H1 (cell line): ENCODE measurements around the gene EFHD1. TPM values are rescaled to one million over a fixed set of nuclear protein-coding genes. Genes with fewer than 3 reads are reported as not detected.

Experiments used
- ATF3 ChIP-seq: IDR thresholded peaks from 2 replicates; pipeline ENCODE4 v1.6.1; 2011; ENCODE audit warnings: low read depth, mild to moderate bottlenecking, low read length; ENCODE audit not compliant: insufficient read depth
- CHD2 ChIP-seq: IDR thresholded peaks from 2 replicates; pipeline ENCODE4 v1.6.1; 2012; ENCODE audit warnings: low read length, improper control_type of control experiment
- CHD7 ChIP-seq: fragments of 300-600 bp; sonication (generic); IDR thresholded peaks from 2 replicates; pipeline ENCODE4 v1.7.1; 2012; ENCODE audit warnings: low read length, moderate library complexity, mild to moderate bottlenecking, inconsistent platforms; ENCODE audit not compliant: insufficient replicate concordance
- EGR1 ChIP-seq: IDR thresholded peaks from 2 replicates; pipeline ENCODE4 v1.6.1; 2011; ENCODE audit warnings: low read depth, low read length, borderline replicate concordance
- EP300 ChIP-seq, 2 experiments: IDR thresholded peaks; 1 replicate in 1 of 2; 2 replicates in 1 of 2; pipeline ENCODE4 v1.6.1; 2011 to 2012; ENCODE audit warnings: low read depth in 2 of 2, low read length in 2 of 2, mild to moderate bottlenecking in 2 of 2, borderline replicate concordance in 1 of 2, inconsistent platforms in 1 of 2, moderate library complexity in 1 of 2
- JUN ChIP-seq: IDR thresholded peaks from 2 replicates; pipeline ENCODE4 v1.6.1; 2011; ENCODE audit warnings: low read depth, mild to moderate bottlenecking, improper control_type of control experiment, low read length
- POLR2A ChIP-seq, 2 experiments: IDR thresholded peaks; 1 replicate in 1 of 2; 2 replicates in 1 of 2; pipeline ENCODE4 v1.6.1; 2011; ENCODE audit warnings: low read depth in 2 of 2, low read length in 2 of 2, mild to moderate bottlenecking in 2 of 2; ENCODE audit errors: control extremely low read depth in 1 of 2
- POU5F1 ChIP-seq: IDR thresholded peaks from 2 replicates; pipeline ENCODE4 v1.6.1; 2011; ENCODE audit warnings: low read depth, mild to moderate bottlenecking, low read length, moderate library complexity
- RFX5 ChIP-seq: IDR thresholded peaks from 2 replicates; pipeline ENCODE4 v1.6.1; 2011; ENCODE audit warnings: low read depth, low read length, improper control_type of control experiment, borderline replicate concordance
- polyA plus RNA-seq, 7 experiments: library from polyadenylated mRNA; depleted of rRNA in 3 of 7; stranded (reverse) in 5 of 7; unstranded in 2 of 7; fragments of >200 nt in 5 of 7; fragments of 200-250 nt in 2 of 7; gene quantifications; 1 replicate in 5 of 7; 2 replicates in 1 of 7; 4 replicates in 1 of 7; pipeline versions ENCODE4 v1.2.1 to v1.2.3, GENCODE V29; 2011 to 2013; ENCODE audit warnings: missing spikeins in 2 of 7, mixed read lengths in 2 of 7
- total RNA-seq: library from RNA; stranded (reverse); fragmentation: NEBNext Ultra II Directional; extraction: Animal tissue kit (Norgen Biotek cat#: 25700); gene quantifications from 2 replicates; pipeline ENCODE4 v1.2.1, GENCODE V29; 2021

The EFHD1 gene
- total and polyA plus RNA-seq, 2 of the 8 experiments (the other 6 are each of a cell fraction or from before 2014, with no cell fraction given), result 3.4 to 4.5 TPM

- TF ChIP-seq CHD7 (no peak), EP300 (IDR thresholded peaks at IDR 0.05; ENCODE audit: borderline replicate concordance in 1 of 2, low read depth in 2 of 2, low read length in 2 of 2) (no peak), CHD2 (no peak), RFX5 (no peak), ATF3 (no peak), POU5F1 (no peak), EGR1 (no peak), JUN (no peak), POLR2A (IDR thresholded peaks at IDR 0.05; ENCODE audit: control extremely low read depth in 1 of 2, low read depth in 2 of 2, low read length in 2 of 2) (no peak)
These were observed 9.3 kb upstream of the EFHD1 start (continued) for GRCh38 chr2:232623768-232624765.
